Camera-type eye (tissue), 1 donor: Measurements from ENCODE around the gene ANP32E. TPM values are rescaled to one million over a fixed set of nuclear protein-coding genes. Genes with fewer than 3 reads are reported as not detected.

Experiments
- total RNA-seq: library from RNA; depleted of rRNA; stranded (reverse); fragments of >200 nt; gene quantifications from one replicate; pipeline ENCODE4 v1.2.3, GENCODE V29; 2014

ANP32E gene
- 45.7 TPM for total RNA-seq

GRCh38 chr1:150235852-150236613 is at the start of gene ANP32E:
ANP32E (minus strand) TSS chr1:150236112; CDS start chr1:150235786, 326 bp downstream.

DNA sequence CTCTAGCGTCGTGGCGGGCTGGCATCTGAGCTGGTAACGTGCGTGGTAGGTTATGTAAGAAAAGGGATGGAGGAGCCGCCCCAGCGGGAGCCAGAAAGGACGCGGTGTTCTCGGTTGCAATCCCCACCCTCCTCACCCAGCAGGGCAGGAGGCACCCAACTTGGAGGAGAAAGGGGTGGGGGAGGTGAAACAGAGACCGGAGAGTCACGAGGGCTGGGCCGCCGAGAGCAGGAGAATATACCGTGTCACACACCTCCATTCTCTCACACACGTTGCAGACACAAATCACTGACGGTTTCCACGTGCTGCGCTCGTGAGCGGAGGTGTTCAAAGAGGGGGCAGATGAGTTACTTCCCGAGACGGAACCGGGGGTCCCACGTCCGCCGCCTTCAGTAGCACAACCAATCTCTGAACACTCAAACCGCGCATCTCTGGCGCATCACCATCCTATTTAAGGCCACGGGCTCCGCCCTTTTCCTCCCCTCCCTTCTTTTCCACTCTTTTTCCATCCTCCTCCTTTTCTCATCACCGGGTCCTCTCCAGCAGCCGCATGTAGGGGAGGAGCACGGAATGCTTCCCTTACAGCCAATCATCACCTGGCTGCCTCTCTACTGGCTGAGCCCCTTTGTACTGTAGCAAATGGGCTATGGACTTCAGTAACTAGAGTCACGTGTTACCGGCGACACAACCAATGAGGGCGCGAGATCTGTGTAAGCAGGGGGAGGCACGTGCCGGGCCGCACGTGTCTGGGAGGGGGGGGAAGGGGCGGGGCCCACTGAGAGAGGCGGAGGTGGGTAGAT is 46.0 kb upstream of the ANP32E start, which contains the start of gene CIART:
Gene CIART, plus strand, starts transcription at position 797 of the 800 bp plus-strand sequence. CDS start 714 bp downstream, outside the sequence.

DNA sequence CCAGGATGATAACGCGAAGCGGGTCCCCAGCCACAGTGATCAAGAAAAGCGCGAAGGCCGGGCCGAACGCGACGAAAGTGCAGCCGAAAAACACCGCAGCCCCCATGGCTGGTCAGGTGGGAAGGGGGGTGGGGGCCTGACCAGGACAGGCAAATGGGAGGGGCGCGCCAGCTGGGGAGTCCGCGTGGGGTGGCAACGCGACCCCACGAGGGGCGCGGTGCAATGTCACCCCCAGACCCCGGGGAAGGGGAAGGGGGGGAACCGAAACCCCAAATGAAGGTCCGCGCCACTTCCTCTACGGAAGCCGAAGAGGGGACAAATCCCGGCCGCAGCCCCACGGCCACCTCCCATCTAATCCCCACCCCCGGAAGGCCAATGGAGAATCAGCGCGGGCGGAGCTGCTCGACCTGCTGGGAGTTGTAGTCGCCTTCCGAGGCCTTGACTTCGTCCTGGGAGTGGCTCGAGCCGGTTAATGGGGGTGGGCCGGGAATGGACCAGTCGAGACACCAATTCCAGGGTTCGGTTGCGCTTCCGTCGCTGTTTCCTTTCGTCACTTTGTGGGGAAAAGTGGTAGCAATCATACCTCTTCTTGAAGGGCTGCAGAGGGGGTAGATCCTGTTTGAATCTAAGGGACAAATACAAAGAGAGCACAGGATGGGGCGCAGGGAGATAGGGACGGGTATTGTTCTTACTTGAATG is 32.9 kb upstream of the ANP32E start, which contains the start of gene APH1A:
Gene APH1A, minus strand, starts transcription at position 312 of the 699 bp plus-strand sequence. Its CDS starts 206 bp downstream, at position 106.

DNA sequence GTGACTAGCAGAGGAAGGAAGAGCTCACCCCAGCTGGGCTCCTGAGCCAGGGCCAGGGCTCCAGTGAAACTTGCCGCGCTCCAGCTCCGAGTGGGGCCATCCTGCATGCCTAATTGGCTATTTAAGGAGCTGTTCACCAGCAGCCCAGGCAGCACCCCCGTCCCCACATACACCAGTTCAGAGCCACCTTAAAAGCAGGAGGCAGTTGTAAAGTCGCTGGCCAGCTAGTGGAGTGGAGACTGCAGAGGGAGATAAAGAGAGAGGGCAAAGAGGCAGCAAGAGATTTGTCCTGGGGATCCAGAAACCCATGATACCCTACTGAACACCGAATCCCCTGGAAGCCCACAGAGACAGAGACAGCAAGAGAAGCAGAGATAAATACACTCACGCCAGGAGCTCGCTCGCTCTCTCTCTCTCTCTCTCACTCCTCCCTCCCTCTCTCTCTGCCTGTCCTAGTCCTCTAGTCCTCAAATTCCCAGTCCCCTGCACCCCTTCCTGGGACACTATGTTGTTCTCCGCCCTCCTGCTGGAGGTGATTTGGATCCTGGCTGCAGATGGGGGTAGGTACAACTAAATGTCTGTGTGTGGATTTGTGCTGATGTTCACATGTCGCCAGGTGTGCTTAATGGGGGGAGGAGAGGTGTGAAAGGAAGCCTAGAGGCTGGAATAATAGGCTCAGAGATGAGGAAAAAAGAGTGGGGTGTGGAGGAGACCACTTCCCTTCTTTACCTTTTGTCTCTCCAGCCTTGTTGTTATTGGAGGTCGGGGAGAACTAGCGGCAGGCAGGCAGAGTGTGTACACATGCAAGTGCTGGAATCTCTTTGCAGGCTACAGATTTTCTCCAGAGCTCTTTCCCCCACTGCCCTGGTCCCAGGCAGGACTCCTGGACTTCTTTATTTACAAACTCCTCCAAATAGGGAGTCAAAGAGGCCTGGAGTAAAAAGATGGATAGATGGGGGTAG is 22.0 kb upstream of the ANP32E start, which contains the start of gene CA14:
Gene CA14, plus strand, starts transcription at position 151 of the 962 bp plus-strand sequence. Its CDS starts 355 bp downstream, at position 506.

Other genes starting within 250 kb of the ANP32E start
- gene OTUD7B, start 225.4 kb downstream of the ANP32E start, total RNA-seq: 31.3 TPM
- 83.2 TPM for gene VPS45, start 168.3 kb downstream of the ANP32E start, total RNA-seq
- gene PLEKHO1, start 86.2 kb downstream of the ANP32E start, total RNA-seq: 35.0 TPM
- 49.1 TPM for gene CA14, start 21.7 kb upstream of the ANP32E start, total RNA-seq
- 68.5 TPM for gene APH1A, start 32.9 kb upstream of the ANP32E start, total RNA-seq
- gene C1orf54, start 36.7 kb upstream of the ANP32E start, total RNA-seq: 9.1 TPM
- gene CIART, start 46.4 kb upstream of the ANP32E start, total RNA-seq: 5.7 TPM
- gene MRPS21, start 57.7 kb upstream of the ANP32E start, total RNA-seq: 32.3 TPM
- gene PRPF3, start 85.4 kb upstream of the ANP32E start, total RNA-seq: 95.1 TPM
- gene RPRD2, start 128.0 kb upstream of the ANP32E start, total RNA-seq: 30.1 TPM